Smooth muscle cell of bladder (primary cell): ENCODE results near the gene UGT3A1. TPM values are rescaled to one million over a fixed set of nuclear protein-coding genes. Genes with fewer than 3 reads are reported as not detected.

Experiments used
- total RNA-seq: library from RNA; depleted of rRNA; stranded (reverse); fragments of >200 nt; gene quantifications from 2 replicates; pipeline ENCODE4 v1.2.3, GENCODE V29; 2014

Gene UGT3A1
- total RNA-seq: not detected in 2 replicates

GRCh38 chr5:35990941-35991611 is at the start of gene UGT3A1:
Gene UGT3A1, minus strand, starts transcription at chr5:35991390. Its CDS starts 150 bp downstream, at chr5:35991240.

GRCh38 chr5:35938568-35939227 is 52.5 kb downstream of the UGT3A1 start, which contains the start of gene CAPSL:
Gene CAPSL, minus strand, starts transcription at chr5:35938622. Its CDS starts 17,502 bp downstream, at chr5:35921120.

Other genes with a start within 250 kb of the UGT3A1 start
- 6.4 and 8.8 TPM in 2 replicates for gene IL7R, start 134.5 kb downstream of the UGT3A1 start, total RNA-seq
- 0.14 TPM in 1 of 2 replicates, not detected in the other for gene CAPSL, start 52.8 kb downstream of the UGT3A1 start, total RNA-seq
- gene UGT3A2, start 75.5 kb upstream of the UGT3A1 start, total RNA-seq: not detected in 2 replicates
- 16.6 and 22.6 TPM in 2 replicates for gene LMBRD2, start 160.5 kb upstream of the UGT3A1 start, total RNA-seq
- gene SKP2, start 160.7 kb upstream of the UGT3A1 start, total RNA-seq: 26.2 and 26.7 TPM in 2 replicates